8988T (cell line): ENCODE measurements around the gene CENATAC.
"Not testable (repeated sequence)": the region's sequence is repeated elsewhere in the genome, so short reads cannot be mapped to it uniquely, and the experiment has no call there.

ENCODE experiments used
- DNase-seq: peaks from one replicate; pipeline ENCODE4 v3.0.0; 2011

The CENATAC gene

GRCh38 chr11:119056421-119056999 is 58.6 kb downstream of the CENATAC start:
- DNase-seq, result peak; percentile 61

GRCh38 chr11:119057000-119057769 is 59.2 kb downstream of the CENATAC start, which contains the start of gene HYOU1:
HYOU1 (minus strand) TSS chr11:119057205; CDS start chr11:119056160, 1,045 bp downstream.
- DNase-seq, result peak; percentile 99

- not testable (repeated sequence) for DNase-seq
Observed at GRCh38 chr11:119059128-119059527, 61.2 kb downstream of the CENATAC start.

GRCh38 chr11:119061256-119061655 is 63.3 kb downstream of the CENATAC start:
- DNase-seq, result no peak

- DNase-seq, result no peak
Observed at GRCh38 chr11:119062779-119063178, 64.8 kb downstream of the CENATAC start.

- peak; percentile 61 for DNase-seq
Observed at GRCh38 chr11:119065369-119065768, 67.4 kb downstream of the CENATAC start.
